Islet of Langerhans (tissue), 1 donor: ENCODE measurements around the gene PLPP7.
"Not testable (repeated sequence)": the region's sequence is repeated elsewhere in the genome, so short reads cannot be mapped to it uniquely, and the experiment has no call there.

Experiments
- FAIRE-seq: peaks from one replicate; lab custom pipeline; 2011; peaks lifted over from hg19 to GRCh38; lab: Jason Lieb, UNC

Gene PLPP7

DNA sequence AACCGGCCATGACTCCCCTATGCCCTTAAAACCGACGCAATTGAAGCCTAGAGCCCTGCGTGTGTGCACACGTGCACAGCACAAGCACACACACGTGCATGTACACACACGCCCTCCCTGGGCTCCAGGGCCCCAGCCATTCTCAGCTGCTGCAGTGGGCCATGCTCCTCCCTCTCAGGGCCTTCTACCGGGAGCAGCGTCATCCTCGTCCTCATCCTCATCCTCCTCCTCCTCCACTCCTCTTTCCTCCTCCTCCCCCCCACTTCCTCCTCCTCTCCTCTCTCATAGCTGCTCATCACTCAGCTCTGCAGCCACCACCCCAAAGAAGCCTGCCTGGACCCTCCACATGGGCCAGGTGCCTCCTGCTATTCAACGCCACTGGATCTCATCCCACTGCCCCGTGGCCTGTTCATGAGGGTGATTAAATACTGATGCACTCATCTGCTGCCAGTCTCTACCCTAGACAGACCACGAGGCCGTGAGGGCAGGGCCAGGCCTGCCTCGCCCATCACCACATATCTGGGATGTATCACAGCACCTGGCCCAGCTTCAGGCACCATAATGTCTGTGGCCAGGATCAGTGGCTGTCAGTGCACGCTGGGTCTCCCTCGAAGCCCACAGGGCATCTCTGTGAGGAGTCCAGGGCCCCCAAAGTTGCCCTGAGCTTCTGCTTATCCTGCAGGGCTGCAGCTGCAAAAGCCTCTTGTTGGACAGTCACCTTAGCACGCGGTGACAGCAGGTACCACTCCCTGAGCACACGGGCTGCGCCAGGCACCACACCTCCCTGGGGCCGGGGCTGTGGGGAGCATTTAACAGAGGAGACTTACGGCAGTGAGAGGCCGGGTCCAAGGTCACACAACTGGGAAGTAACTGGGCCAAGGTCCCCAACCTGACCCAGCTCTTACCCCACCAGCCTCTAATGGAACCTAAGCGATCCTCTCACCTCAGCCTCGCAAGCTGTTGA, 23.0 kb upstream of the PLPP7 start:
- FAIRE-seq: no peak

GRCh38 chr9:131270171-131271015, 19.1 kb upstream of the PLPP7 start:
- no peak for FAIRE-seq

DNA sequence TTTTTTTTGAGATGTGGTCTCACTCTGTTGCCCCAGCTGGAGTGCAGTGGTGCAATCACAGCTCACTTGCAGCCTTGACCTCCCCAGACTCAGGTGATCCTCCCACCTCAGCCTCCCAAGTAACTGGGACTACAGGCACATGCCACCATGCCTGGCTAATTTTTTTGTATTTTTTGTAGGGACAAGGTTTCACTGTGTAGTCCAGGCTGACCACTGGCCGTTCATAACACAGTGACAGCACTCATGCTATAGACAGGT, 18.6 kb upstream of the PLPP7 start:
- FAIRE-seq: not testable (repeated sequence)

DNA sequence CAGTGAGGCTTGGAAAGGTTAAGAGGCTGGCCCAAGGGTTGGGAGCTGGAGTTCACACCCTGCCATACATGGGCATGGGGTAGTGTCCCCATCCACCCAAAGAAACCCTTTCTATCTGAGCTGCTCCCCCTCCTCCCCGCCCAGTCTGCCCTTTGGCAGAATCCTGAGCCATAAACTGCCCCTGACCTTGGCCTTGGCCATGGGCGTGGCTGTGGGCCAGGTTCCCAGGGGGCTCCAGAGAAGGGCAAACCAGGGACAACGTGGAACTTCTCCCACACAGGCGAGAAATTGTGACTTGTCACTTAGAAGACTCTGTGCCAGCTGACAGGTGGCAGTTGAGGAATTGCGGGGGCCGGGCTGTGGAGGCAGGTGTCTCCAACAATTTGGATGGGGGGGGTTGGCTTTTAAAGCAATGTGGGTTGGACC, 18.0 kb upstream of the PLPP7 start:
- FAIRE-seq: no peak

GRCh38 chr9:131272212-131272611, 17.3 kb upstream of the PLPP7 start:
- no peak for FAIRE-seq

- FAIRE-seq: no peak
These were observed 16.2 kb upstream of the PLPP7 start for GRCh38 chr9:131273146-131273855.

DNA sequence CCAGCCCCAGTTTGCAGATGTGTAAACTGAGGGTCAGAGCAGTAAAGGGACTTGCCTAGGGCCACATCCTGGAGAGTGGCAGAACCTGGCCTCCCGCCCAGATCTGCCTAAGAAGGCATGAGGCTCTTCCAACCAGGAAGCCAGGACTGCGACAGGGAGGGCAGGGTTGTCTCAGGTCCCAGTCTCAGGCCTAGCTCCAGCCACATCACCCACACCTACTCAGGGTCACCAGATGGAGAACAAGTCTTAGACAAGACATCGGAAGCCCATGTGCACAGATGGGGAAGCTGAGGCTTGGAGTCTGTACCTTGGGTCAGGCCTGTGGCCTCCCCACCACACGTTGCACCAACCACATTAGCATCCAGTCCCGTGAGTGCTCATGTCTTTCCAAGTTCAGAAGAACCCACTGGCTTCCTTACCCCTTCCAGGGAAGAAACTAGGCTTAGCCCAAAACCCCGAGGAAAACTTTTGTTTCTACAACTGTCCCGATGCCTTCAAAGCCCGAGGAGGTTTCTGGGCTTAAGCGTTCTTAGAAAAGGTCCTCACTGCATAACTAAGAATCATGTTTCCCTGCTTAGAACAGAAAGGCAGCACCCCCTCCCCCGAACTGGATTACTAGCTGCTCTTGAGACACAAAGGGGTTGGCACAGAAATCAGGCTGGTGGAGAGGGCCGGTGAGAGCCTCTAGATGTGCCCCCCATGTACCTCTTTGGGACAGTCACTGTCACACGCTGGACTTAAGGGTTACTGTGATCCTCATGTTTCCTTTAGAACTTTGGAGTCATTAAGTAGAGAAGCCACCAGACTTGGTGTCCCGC, 15.5 kb upstream of the PLPP7 start:
- no peak for FAIRE-seq

GRCh38 chr9:131274674-131275331, 14.7 kb upstream of the PLPP7 start:
- FAIRE-seq: no peak

- no peak for FAIRE-seq
These were observed 14.0 kb upstream of the PLPP7 start for GRCh38 chr9:131275332-131276093.

DNA sequence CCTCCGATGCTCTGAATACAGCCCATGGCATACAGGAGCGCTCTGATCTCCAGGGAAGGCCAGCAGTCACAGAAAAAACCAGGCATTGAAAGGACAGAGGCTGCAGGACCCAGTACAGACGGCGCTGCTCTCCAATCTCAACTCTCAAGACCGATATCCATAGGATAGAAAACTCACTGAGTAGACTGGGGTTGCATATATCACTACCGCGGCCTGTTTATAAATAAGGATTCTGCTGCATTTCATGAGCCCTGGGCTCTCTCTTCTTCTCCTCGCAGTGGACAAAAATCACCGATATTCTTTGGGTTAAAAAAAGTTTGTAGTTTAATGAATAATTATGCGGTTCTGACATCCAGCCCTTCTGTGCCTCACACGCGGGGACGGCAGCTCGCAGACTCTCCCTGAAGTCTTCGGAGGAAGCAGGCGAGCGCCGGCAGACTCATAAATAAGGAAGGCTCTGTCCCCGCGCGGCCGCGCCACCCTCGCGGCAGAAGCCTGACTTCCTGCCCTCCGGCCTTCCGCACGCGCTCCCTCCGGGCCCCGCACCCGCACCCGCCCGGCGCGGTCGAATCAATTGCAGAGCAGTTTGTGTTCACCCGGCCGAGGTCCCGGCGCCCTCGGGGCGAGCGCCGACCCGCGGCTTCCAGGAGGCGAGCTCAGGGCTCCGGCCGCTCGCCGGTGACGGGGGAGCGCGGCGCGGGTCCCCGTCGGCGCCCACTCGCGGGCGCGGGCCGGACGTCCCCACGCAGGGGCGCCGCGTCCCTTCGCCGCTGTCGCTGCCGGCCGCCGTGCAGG, 13.2 kb upstream of the PLPP7 start, which contains the start of gene FAM78A:
FAM78A (minus strand) TSS at position 417 of the 795 bp plus-strand sequence; CDS start at position 86, 331 bp downstream.
- FAIRE-seq: no peak

DNA sequence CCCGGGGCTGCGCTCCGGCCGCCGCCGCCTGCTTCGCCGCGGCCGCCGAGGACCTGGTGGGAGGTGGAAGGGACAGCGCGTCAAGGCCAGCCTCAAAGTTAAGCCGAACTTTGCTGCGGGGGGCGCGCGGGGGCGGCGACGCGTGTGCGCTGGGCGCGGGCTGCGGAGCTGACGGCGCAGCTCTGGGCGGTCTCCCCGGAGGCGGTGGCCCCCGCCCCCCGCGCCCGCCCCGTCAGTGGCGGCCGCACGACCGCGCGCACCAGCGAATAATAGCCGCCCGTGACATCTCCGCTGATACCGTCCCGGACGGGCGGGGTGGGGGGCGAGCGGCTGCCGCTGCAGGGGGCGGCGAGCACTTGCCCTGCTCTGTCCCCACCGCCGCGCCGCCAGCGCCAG, 12.6 kb upstream of the PLPP7 start:
- FAIRE-seq: no peak

- no peak for FAIRE-seq
These were observed 12.1 kb upstream of the PLPP7 start for GRCh38 chr9:131277287-131277909.

DNA sequence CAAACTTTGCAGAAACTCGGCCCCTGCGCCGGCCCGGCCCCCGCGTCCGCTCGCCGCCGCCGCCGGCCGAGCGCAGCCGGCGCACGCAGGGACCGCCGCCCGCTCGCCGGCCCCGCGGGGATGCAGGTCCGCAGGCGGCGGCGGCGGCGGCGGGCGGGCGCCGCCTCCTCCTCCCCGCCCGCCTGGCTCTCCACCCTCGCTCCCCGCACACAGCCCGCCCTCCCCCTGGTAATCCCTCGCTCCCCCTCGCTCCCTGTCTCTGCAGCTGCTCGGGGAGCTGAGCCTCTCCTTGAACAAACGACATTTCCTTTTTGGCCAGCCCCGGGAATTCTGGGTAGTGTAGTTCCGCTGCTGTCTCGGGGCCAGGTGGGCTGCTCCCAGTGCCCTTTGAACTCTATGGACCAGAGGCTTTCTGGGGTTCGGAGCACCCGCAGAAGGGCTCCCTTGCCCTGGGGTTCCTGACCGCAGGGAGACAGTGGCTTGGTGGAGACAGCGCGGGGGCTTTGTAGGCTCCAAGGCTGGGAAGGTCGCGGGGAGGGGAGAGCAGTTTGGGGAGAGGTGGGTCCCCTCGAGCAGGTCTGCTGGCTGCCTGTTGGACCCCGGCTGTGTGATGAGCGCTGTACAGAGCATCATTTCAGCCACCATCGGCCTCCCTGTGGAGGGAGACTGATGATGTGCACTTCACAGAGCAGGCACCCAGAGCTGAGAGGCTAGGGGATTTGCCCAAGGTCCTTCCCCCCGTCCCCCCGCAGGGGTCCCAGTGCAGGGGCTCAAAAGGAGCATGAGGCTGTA, 11.4 kb upstream of the PLPP7 start:
- FAIRE-seq: no peak

- no peak for FAIRE-seq
These were observed 10.8 kb upstream of the PLPP7 start for GRCh38 chr9:131278702-131279111.

DNA sequence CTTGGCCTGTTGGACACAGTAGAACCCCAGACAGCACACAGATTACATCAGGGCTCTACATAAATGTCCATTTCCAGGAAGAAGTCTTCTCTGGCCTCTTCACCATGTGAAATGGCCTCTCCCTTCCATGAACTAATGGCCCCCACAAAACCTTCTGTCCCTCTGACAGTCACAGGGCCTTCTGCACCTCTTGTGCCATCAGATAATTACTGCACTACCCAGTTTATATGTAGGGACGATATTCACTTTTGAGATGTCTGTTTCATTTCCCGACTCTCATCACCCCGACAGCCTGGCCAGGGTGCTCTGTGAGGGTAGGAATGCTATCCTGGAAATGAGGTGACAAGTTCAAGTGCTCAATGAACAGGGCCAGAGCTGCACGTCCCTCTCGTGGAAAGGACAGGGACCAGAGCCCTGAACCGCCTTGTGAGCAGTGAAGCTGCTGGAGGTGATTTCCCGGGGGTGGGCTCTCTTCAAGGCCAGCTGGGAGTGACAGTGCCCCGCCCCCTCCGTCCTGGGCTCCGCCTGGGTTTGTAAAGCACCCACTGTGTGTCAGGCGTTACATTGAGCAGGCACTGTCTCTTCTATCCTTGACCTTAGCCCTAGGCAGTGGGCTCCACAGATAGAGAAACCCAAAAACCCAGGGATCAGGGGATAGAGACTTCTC, 10.2 kb upstream of the PLPP7 start:
- FAIRE-seq: no peak

DNA sequence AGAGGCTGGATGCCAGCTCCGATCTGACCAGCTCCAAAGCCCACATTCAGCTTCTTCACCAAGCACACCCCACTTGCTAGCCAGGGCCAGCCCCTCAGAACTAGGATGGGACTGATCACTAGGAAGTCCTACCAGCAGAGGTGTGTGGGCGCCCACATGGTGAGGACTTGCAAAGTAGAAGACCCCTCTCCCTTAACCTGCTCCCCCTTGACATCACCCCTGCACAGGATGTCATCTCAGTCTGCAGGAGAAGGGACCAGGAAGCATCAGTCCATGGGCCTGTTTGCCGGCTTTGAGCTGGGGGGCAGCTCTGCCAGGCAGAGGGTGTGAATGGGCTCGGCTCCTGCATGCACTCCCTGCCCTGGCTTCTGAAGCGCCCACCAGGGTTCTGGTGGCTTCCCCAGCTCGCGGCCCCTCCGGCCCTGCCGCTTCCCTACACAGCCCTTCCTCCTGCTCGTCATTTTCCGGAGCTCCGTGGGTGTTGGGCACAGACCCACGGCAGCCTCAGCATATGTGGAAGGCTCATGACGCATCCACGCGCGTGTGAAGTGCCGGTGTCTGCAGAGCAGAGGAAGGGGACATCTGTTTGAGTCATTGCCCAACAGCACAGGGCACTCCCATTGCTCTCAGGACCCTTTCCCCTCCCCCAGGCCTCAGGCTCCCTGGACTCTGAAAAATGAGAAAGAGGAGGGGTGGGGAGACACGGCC, 9.5 kb upstream of the PLPP7 start:
- no peak for FAIRE-seq

DNA sequence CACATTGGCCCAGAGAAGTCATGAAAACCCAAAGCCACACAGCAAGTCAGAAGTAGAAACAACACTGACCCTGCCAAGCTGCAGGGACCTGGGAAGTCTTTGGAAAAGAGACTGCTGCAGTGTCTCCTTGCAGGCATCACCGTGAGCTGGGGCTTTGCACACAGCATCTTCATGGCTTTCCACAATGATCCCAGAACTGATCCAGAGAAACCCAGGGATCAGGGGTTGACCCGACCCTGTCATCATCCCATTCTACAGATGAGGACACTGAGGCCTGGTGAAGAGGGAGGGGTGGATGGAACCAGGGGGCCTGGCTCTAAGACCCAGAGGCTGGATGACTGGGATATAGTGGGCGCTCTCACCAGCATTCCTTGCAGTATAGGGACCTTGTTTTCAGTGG, 8.9 kb upstream of the PLPP7 start:
- no peak for FAIRE-seq
